ENCODE results near the gene EI24.

Gene EI24

DNA sequence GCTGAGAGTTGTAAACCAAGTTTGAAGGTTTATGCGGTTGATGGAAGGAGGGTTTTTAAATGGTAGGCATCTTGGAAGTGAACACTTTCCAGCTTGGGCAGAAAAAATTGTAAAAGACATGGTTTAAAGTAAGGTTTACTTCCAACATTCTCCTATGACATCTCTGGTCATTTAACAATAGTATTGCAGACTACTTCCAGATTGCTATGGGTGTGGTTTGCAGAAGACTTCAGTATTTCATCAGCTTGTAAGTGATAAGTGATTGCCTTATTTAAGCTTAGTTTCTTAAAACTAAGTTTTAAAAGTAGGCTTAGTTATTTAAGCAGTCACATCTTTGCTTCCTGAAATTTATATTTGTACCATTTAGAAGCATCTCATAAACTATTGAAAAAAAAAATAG lies 16.2 kb downstream of the EI24 start:
- Histone ChIP-seq H2AFZ (ENCODE audit: low read depth, low read length, severe bottlenecking) (no peak overlapping the region), H3K4me3 (ENCODE audit: insufficient read depth, low read length, poor library complexity, severe bottlenecking) (no peak overlapping the region), H3K9me3 (ENCODE audit: insufficient read depth, low read length) (no peaks in the 10 kb centered on the region)

GRCh38 chr11:125586623-125587022 lies 17.3 kb downstream of the EI24 start:
- no peak for TF ChIP-seq EZH2phosphoT487 (conservative IDR thresholded peaks at IDR 0.05; ENCODE audit: low read length)
- TF ChIP-seq CTCF (IDR thresholded peaks at IDR 0.05; ENCODE audit: insufficient read depth, low read length, poor library complexity, severe bottlenecking), result no peak
- Histone ChIP-seq H3K4me2 (ENCODE audit: low read depth, low read length, poor library complexity, severe bottlenecking) (no peak overlapping the region), H3K27me3 (ENCODE audit: low read length) (no peaks in the 10 kb centered on the region), H2AFZ (ENCODE audit: low read depth, low read length, severe bottlenecking) (no peak overlapping the region), H3K9me3 (ENCODE audit: insufficient read depth, low read length) (no peaks in the 10 kb centered on the region), H4K20me1 (ENCODE audit: low read depth, low read length) (no peaks in the 10 kb centered on the region), H3K36me3 (ENCODE audit: low read length) (no peaks in the 10 kb centered on the region; the same call in 1 of the 2 replicates), H3K79me2 (ENCODE audit: insufficient read depth, low read length) (no peaks in the 10 kb centered on the region), H3K9ac (ENCODE audit: low read length) (no peak overlapping the region), H3F3A (ENCODE audit: insufficient read depth) (no peaks in the 10 kb centered on the region; the same call in 1 of the 2 replicates), H3K27ac (ENCODE audit: low read depth, low read length) (no peak overlapping the region), H3K9me2 (replicated peaks; ENCODE audit: insufficient read depth, low read length) (no peaks in the 10 kb centered on the region), H3K4me3 (ENCODE audit: insufficient read depth, low read length, poor library complexity, severe bottlenecking) (no peak overlapping the region)

More for the DNA sequence above, 16.2 kb downstream of the EI24 start:
- Histone ChIP-seq H4K20me1 (ENCODE audit: low read depth, low read length) (no peaks in the 10 kb centered on the region), H3K36me3 (ENCODE audit: low read length) (no peaks in the 10 kb centered on the region; the same call in 1 of the 2 replicates), H3K4me2 (ENCODE audit: low read depth, low read length, poor library complexity, severe bottlenecking) (no peak overlapping the region), H3K27ac (ENCODE audit: low read depth, low read length) (no peak overlapping the region), H3K79me2 (ENCODE audit: insufficient read depth, low read length) (no peaks in the 10 kb centered on the region), H3K27me3 (ENCODE audit: low read length) (no peaks in the 10 kb centered on the region), H3F3A (ENCODE audit: insufficient read depth) (no peaks in the 10 kb centered on the region; the same call in 1 of the 2 replicates), H3K9ac (ENCODE audit: low read length) (no peak overlapping the region), H3K9me2 (replicated peaks; ENCODE audit: insufficient read depth, low read length) (no peaks in the 10 kb centered on the region)
- no peak for TF ChIP-seq CTCF (IDR thresholded peaks at IDR 0.05; ENCODE audit: insufficient read depth, low read length, poor library complexity, severe bottlenecking)
- no peak for TF ChIP-seq EZH2phosphoT487 (conservative IDR thresholded peaks at IDR 0.05; ENCODE audit: low read length)

DNA sequence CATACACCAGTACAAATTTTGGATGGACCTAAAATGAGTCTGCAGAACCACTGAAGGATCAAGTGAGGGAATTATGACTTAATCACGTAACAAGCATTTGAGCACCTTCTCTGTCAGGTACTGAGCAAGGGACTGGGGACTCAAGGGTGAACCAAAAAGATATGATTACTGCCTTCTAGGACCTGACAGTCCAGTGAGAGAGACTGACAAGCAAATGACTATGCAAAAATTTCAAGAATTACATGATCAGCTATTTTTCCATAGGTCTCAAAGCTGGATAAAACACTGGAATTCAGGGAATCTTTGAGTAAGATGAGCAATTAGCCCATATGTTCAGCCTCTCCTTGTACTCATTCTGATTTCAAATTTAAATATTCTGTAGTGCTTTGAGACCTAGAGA lies 18.2 kb downstream of the EI24 start:
- no peaks in the 10 kb centered on the region for H4K20me1 ChIP-seq (ENCODE audit: low read depth, low read length)
- no peak overlapping the region for H2AFZ ChIP-seq (ENCODE audit: low read depth, low read length, severe bottlenecking)
- TF ChIP-seq EZH2phosphoT487 (conservative IDR thresholded peaks at IDR 0.05; ENCODE audit: low read length) (no peak), CTCF (IDR thresholded peaks at IDR 0.05; ENCODE audit: insufficient read depth, low read length, poor library complexity, severe bottlenecking) (no peak)
- H3K79me2 ChIP-seq (ENCODE audit: insufficient read depth, low read length), result no peaks in the 10 kb centered on the region
- H3K4me3 ChIP-seq (ENCODE audit: insufficient read depth, low read length, poor library complexity, severe bottlenecking), result no peak overlapping the region
- H3K27ac ChIP-seq (ENCODE audit: low read depth, low read length), result no peak overlapping the region
- H3K9ac ChIP-seq (ENCODE audit: low read length), result no peak overlapping the region
- H3K9me2 ChIP-seq (replicated peaks; ENCODE audit: insufficient read depth, low read length), result no peaks in the 10 kb centered on the region
- no peaks in the 10 kb centered on the region; the same call in 1 of the 2 replicates for H3F3A ChIP-seq (ENCODE audit: insufficient read depth)
- no peaks in the 10 kb centered on the region for H3K9me3 ChIP-seq (ENCODE audit: insufficient read depth, low read length)
- no peaks in the 10 kb centered on the region for H3K27me3 ChIP-seq (ENCODE audit: low read length)
- H3K36me3 ChIP-seq (ENCODE audit: low read length), result no peaks in the 10 kb centered on the region; the same call in 1 of the 2 replicates
- H3K4me2 ChIP-seq (ENCODE audit: low read depth, low read length, poor library complexity, severe bottlenecking), result no peak overlapping the region
